ENCODE measurements around the gene ZNF19. TPM values are rescaled to one million over a fixed set of nuclear protein-coding genes. Genes with fewer than 3 reads are reported as not detected.

Gene ZNF19
- total and polyA plus RNA-seq, 7 experiments from 2014 or later: 1.7 to 12.9 (median 4.7) TPM

GRCh38 chr16:71472051-71472450 lies 17.1 kb downstream of the ZNF19 start:
- H3K27ac ChIP-seq (ENCODE audit: low read depth, low read length): no peak overlapping the region
- Mint-ChIP-seq H3K27ac (no peak overlapping the region), H3K36me3 (peaks cover 7 to 60% (median 33%) of the 10 kb centered on the region in 5 donors), H3K27me3 (no peaks in the 10 kb centered on the region), H3K4me1 (peaks cover 0 to 5% (median 0%) of the 10 kb centered on the region in 7 donors), H3K4me3 (no peak overlapping the region), H3K9me3 (peaks cover 0 to 1% (median 0%) of the 10 kb centered on the region in 11 donors)
- H3K36me3 ChIP-seq (ENCODE audit: control insufficient read depth in 2 of 3, insufficient read depth in 3 of 3, low read length in 3 of 3): peaks cover 0 to 26% (median 0%) of the 10 kb centered on the region in 3 experiments
- H3K4me1 ChIP-seq (ENCODE audit: control insufficient read depth in 2 of 2, insufficient read depth in 2 of 2, low read length in 2 of 2): no peaks in the 10 kb centered on the region
- no peak for DNase-seq
- intact Hi-C loops (cut with micrococcal nuclease): no loop called here
- H3K4me3 ChIP-seq (ENCODE audit: low read length): no peak overlapping the region
- no peaks in the 10 kb centered on the region for H3K9me3 ChIP-seq (ENCODE audit: control insufficient read depth in 2 of 3, low read length in 3 of 3)
- ChIA-PET POLR2A (no interaction called here), CTCF (no interaction called here)
- H3K27me3 ChIP-seq (ENCODE audit: control insufficient read depth in 2 of 2, insufficient read depth in 2 of 2, low read length in 2 of 2): no peaks in the 10 kb centered on the region
- no peak for ATAC-seq

- peaks cover 2 to 26% (median 12%) of the 10 kb centered on the region in 5 donors for H3K36me3 Mint-ChIP-seq
- no peaks in the 10 kb centered on the region for H3K4me1 ChIP-seq (ENCODE audit: control insufficient read depth in 2 of 2, insufficient read depth in 2 of 2, low read length in 2 of 2)
- POLR2A ChIA-PET: interaction anchor here (0.6 kb wide), 1 partner anchor 20 kb away, joined by 5 read pairs; no protein-coding TSS in a partner anchor
These were observed 21.3 kb downstream of the ZNF19 start for GRCh38 chr16:71467810-71468209.

GRCh38 chr16:71464231-71464630 lies 24.9 kb downstream of the ZNF19 start:
- no peaks in the 10 kb centered on the region for H3K27me3 Mint-ChIP-seq
- Histone ChIP-seq H3K27ac (ENCODE audit: low read depth, low read length) (no peak overlapping the region), H3K4me1 (ENCODE audit: control insufficient read depth in 2 of 2, insufficient read depth in 2 of 2, low read length in 2 of 2) (peaks cover 4 to 6% of the 10 kb centered on the region in 2 donors), H3K27me3 (ENCODE audit: control insufficient read depth in 2 of 2, insufficient read depth in 2 of 2, low read length in 2 of 2) (no peaks in the 10 kb centered on the region), H3K9me3 (ENCODE audit: control insufficient read depth in 2 of 3, low read length in 3 of 3) (no peaks in the 10 kb centered on the region), H3K4me3 (ENCODE audit: low read length) (no peak overlapping the region), H3K36me3 (ENCODE audit: control insufficient read depth in 2 of 3, insufficient read depth in 3 of 3, low read length in 3 of 3) (peaks cover 0 to 6% (median 0%) of the 10 kb centered on the region in 3 experiments)
- intact Hi-C loops (cut with micrococcal nuclease): loop anchor here (5.0 to 10.0 kb wide), 7 partner anchors 33 to 1201 kb away; partner anchors contain the start of genes CMTR2 (in 2 of the 2), AP1G1 (in 1 of the 2), DHODH (in 1 of the 2) and IST1 (in 1 of the 2)
- no peak for ATAC-seq
- H3K4me3 Mint-ChIP-seq: peak overlapping the region in 1 of 10 donors; percentile 78
- peaks cover 2 to 6% (median 4%) of the 10 kb centered on the region in 5 donors for H3K36me3 Mint-ChIP-seq
- POLR2A ChIA-PET: interaction anchor here (3.7 kb wide), 1 partner anchor 20 kb away, joined by 36 read pairs; no protein-coding TSS in a partner anchor
- peaks cover 0 to 3% (median 0%) of the 10 kb centered on the region in 11 donors for H3K9me3 Mint-ChIP-seq
- no peak overlapping the region for H3K27ac Mint-ChIP-seq
- no peak for DNase-seq
- H3K4me1 Mint-ChIP-seq: peaks cover 12 to 37% (median 26%) of the 10 kb centered on the region in 7 donors
- CTCF ChIA-PET: no interaction called here

More at GRCh38 chr16:71467810-71468209, 21.3 kb downstream of the ZNF19 start:
- no peaks in the 10 kb centered on the region for H3K27me3 Mint-ChIP-seq
- Histone ChIP-seq H3K27me3 (ENCODE audit: control insufficient read depth in 2 of 2, insufficient read depth in 2 of 2, low read length in 2 of 2) (no peaks in the 10 kb centered on the region), H3K9me3 (ENCODE audit: control insufficient read depth in 2 of 3, low read length in 3 of 3) (no peaks in the 10 kb centered on the region), H3K4me3 (ENCODE audit: low read length) (no peak overlapping the region), H3K27ac (ENCODE audit: low read depth, low read length) (no peak overlapping the region), H3K36me3 (ENCODE audit: control insufficient read depth in 2 of 3, insufficient read depth in 3 of 3, low read length in 3 of 3) (no peaks in the 10 kb centered on the region)
- peak; percentile 5 to 50 (median 34) for DNase-seq
- peaks cover 0 to 6% (median 5%) of the 10 kb centered on the region in 7 donors for H3K4me1 Mint-ChIP-seq
- ATAC-seq: peak; percentile 77
- H3K4me3 Mint-ChIP-seq: no peak overlapping the region
- intact Hi-C loops (cut with micrococcal nuclease): loop anchor here (1.0 to 10.0 kb wide), 5 partner anchors 16 to 1197 kb away; partner anchors contain the start of genes AP1G1 (in 1 of the 2), IST1 (in 1 of the 2) and PHLPP2 (in 1 of the 2)
- CTCF ChIA-PET: no interaction called here
- peak overlapping the region in 1 of 9 donors; percentile 44 for H3K27ac Mint-ChIP-seq
- H3K9me3 Mint-ChIP-seq: peaks cover 0 to 3% (median 0%) of the 10 kb centered on the region in 11 donors

- Mint-ChIP-seq H3K36me3 (peaks cover 0 to 4% (median 2%) of the 10 kb centered on the region in 5 donors), H3K9me3 (peaks cover 0 to 3% (median 0%) of the 10 kb centered on the region in 11 donors), H3K4me3 (peak within 1 kb of the TSS; percentile 88 to 97 (median 94)), H3K27me3 (no peaks in the 10 kb centered on the region), H3K4me1 (peaks cover 13 to 39% (median 27%) of the 10 kb centered on the region in 7 donors), H3K27ac (peak within 1 kb of the TSS; percentile 85 to 98 (median 92))
- intact Hi-C loops (cut with micrococcal nuclease): loop anchor here (1.0 to 10.0 kb wide), 11 partner anchors 22 to 1203 kb away; partner anchors contain the start of genes CMTR2 (in 2 of the 2), AP1G1 (in 1 of the 2), DHODH (in 1 of the 2) and IST1 (in 1 of the 2)
- Histone ChIP-seq H3K27ac (ENCODE audit: low read depth, low read length) (peak within 1 kb of the TSS; percentile 87), H3K4me3 (ENCODE audit: low read length) (peak within 1 kb of the TSS; percentile 92), H3K36me3 (ENCODE audit: control insufficient read depth in 2 of 3, insufficient read depth in 3 of 3, low read length in 3 of 3) (peaks cover 0 to 6% (median 0%) of the 10 kb centered on the region in 3 experiments), H3K9me3 (ENCODE audit: control insufficient read depth in 2 of 3, low read length in 3 of 3) (no peaks in the 10 kb centered on the region), H3K27me3 (ENCODE audit: control insufficient read depth in 2 of 2, insufficient read depth in 2 of 2, low read length in 2 of 2) (no peaks in the 10 kb centered on the region), H3K4me1 (ENCODE audit: control insufficient read depth in 2 of 2, insufficient read depth in 2 of 2, low read length in 2 of 2) (peaks cover 4 to 6% of the 10 kb centered on the region in 2 donors)
- ChIA-PET POLR2A (interaction anchor here (0.5 to 3.7 kb wide), 5 partner anchors 17 to 102 kb away, joined by 4 to 36 read pairs (median 4); no protein-coding TSS in a partner anchor), CTCF (interaction anchor here (1.3 to 1.4 kb wide), 3 partner anchors 22 to 149 kb away, joined by 3 to 7 read pairs (median 4); no protein-coding TSS in a partner anchor)
- ATAC-seq (peak; percentile 99), DNase-seq (peak; percentile 53 to 84 (median 72))
These were observed 27.2 kb downstream of the ZNF19 start, which contains the start of gene ZNF23 for GRCh38 chr16:71461686-71462648. TSS of gene ZNF23 (minus strand) at chr16:71462247. CDS start at chr16:71456796, 5,451 bp downstream.

GRCh38 chr16:71460941-71461340 lies 28.2 kb downstream of the ZNF19 start:
- H3K27ac Mint-ChIP-seq: peak overlapping the region in 4 of 9 donors; percentile 40 to 98 (median 88)
- POLR2A ChIA-PET: interaction anchor here (3.7 kb wide), 1 partner anchor 23 kb away, joined by 36 read pairs; no protein-coding TSS in a partner anchor

More at GRCh38 chr16:71460941-71461340, 28.2 kb downstream of the ZNF19 start:
- peaks cover 0 to 3% (median 0%) of the 10 kb centered on the region in 11 donors for H3K9me3 Mint-ChIP-seq
- Histone ChIP-seq H3K27ac (ENCODE audit: low read depth, low read length) (no peak overlapping the region), H3K36me3 (ENCODE audit: control insufficient read depth in 2 of 3, insufficient read depth in 3 of 3, low read length in 3 of 3) (peaks cover 0 to 11% (median 0%) of the 10 kb centered on the region in 3 experiments), H3K27me3 (ENCODE audit: control insufficient read depth in 2 of 2, insufficient read depth in 2 of 2, low read length in 2 of 2) (no peaks in the 10 kb centered on the region), H3K4me3 (ENCODE audit: low read length) (no peak overlapping the region), H3K9me3 (ENCODE audit: control insufficient read depth in 2 of 3, low read length in 3 of 3) (no peaks in the 10 kb centered on the region), H3K4me1 (ENCODE audit: control insufficient read depth in 2 of 2, insufficient read depth in 2 of 2, low read length in 2 of 2) (peaks cover 4 to 6% of the 10 kb centered on the region in 2 donors)
- peaks cover 6 to 12% (median 7%) of the 10 kb centered on the region in 5 donors for H3K36me3 Mint-ChIP-seq
- ATAC-seq (no peak), DNase-seq (no peak)
- CTCF ChIA-PET: interaction anchor here (0.8 to 1.3 kb wide), 2 partner anchors 23 to 48 kb away, joined by 4 to 7 read pairs; no protein-coding TSS in a partner anchor
- H3K4me1 Mint-ChIP-seq: peaks cover 14 to 39% (median 27%) of the 10 kb centered on the region in 7 donors
- peak overlapping the region; percentile 88 to 97 (median 94) for H3K4me3 Mint-ChIP-seq
- no peaks in the 10 kb centered on the region for H3K27me3 Mint-ChIP-seq
- intact Hi-C loops (cut with micrococcal nuclease): loop anchor here (5.0 to 10.0 kb wide), 7 partner anchors 36 to 1204 kb away; partner anchors contain the start of genes CMTR2 (in 2 of the 2), AP1G1 (in 1 of the 2), DHODH (in 1 of the 2) and IST1 (in 1 of the 2)
